HG02981 (cell line): ENCODE results near the gene VPS13D.

Experiments used
- ATAC-seq: cut with Tn5 transposase; IDR thresholded peaks from one replicate; pipeline ENCODE4 v1.9.1; 2021; ENCODE audit warnings: mild to moderate bottlenecking, moderate library complexity; ENCODE audit not compliant: unreplicated experiment

VPS13D gene

GRCh38 chr1:12547586-12548225 is 317.9 kb downstream of the VPS13D start:
- no peak for ATAC-seq

GRCh38 chr1:12548279-12548972 is 318.6 kb downstream of the VPS13D start:
- ATAC-seq, result no peak

- ATAC-seq, result no peak
Measured at GRCh38 chr1:12548973-12549459, 319.2 kb downstream of the VPS13D start.

GRCh38 chr1:12549460-12550349 is 319.9 kb downstream of the VPS13D start:
- no peak for ATAC-seq

- ATAC-seq, result no peak
Measured at GRCh38 chr1:12551584-12551983, 321.8 kb downstream of the VPS13D start.

- no peak for ATAC-seq
Measured at GRCh38 chr1:12552111-12552888, 322.5 kb downstream of the VPS13D start.

GRCh38 chr1:12552951-12553921 is 323.4 kb downstream of the VPS13D start:
- ATAC-seq, result no peak

GRCh38 chr1:12553963-12554362 is 324.1 kb downstream of the VPS13D start:
- ATAC-seq, result no peak

GRCh38 chr1:12554521-12555305 is 324.9 kb downstream of the VPS13D start:
- no peak for ATAC-seq

GRCh38 chr1:12555411-12556367 is 325.9 kb downstream of the VPS13D start:
- ATAC-seq, result no peak

GRCh38 chr1:12556368-12556930 is 326.6 kb downstream of the VPS13D start:
- ATAC-seq, result no peak

GRCh38 chr1:12556957-12557935 is 327.4 kb downstream of the VPS13D start:
- no peak for ATAC-seq

- ATAC-seq, result no peak
Measured at GRCh38 chr1:12561121-12561520, 331.3 kb downstream of the VPS13D start.
